ENCODE data around the gene DNAJC4.

The DNAJC4 gene

GRCh38 chr11:64250415-64251015, 20.2 kb downstream of the DNAJC4 start:
- H3K27ac ChIP-seq (replicated peaks; ENCODE audit: low read length) = no peak overlapping the region

GRCh38 chr11:64251016-64251752, 20.8 kb downstream of the DNAJC4 start, which contains the start of gene PLCB3:
PLCB3 (plus strand) TSS chr11:64251530; CDS start chr11:64251650, 120 bp downstream.
- peak within 1 kb of the TSS; percentile 56 for H3K4ac ChIP-seq (ENCODE audit: low read length)
- peak within 1 kb of the TSS; percentile 59 for H4K91ac ChIP-seq (ENCODE audit: low read depth, low read length, poor library complexity)
- H2AK5ac ChIP-seq (ENCODE audit: low read depth, low read length) = peak within 1 kb of the TSS; percentile 91
- H2BK5ac ChIP-seq (ENCODE audit: low read length) = peak within 1 kb of the TSS; percentile 83
- H3K4me3 ChIP-seq (ENCODE audit: low read length in 2 of 2) = peak within 1 kb of the TSS; percentile 70 to 89
- H3K4me1 ChIP-seq (ENCODE audit: control insufficient read depth in 2 of 2, insufficient read depth in 1 of 2, low read depth in 1 of 2, low read length in 2 of 2) = peaks cover 16 to 35% of the 10 kb centered on the region in 2 donors
- H2BK12ac ChIP-seq (ENCODE audit: low read length) = peak within 1 kb of the TSS; percentile 11
- peak within 1 kb of the TSS; percentile 88 for H3K9ac ChIP-seq (ENCODE audit: low read depth, low read length, poor library complexity)
- no peaks in the 10 kb centered on the region for H3K27me3 ChIP-seq (ENCODE audit: control insufficient read depth in 3 of 3, insufficient read depth in 3 of 3, low read depth in 1 of 3, low read length in 3 of 3)
- peak within 1 kb of the TSS; percentile 90 for H2BK120ac ChIP-seq (ENCODE audit: low read depth, low read length)
- H3K36me3 ChIP-seq (replicated peaks in 1 of 2; ENCODE audit: control insufficient read depth in 2 of 2, insufficient read depth in 2 of 2, low read length in 2 of 2) = peaks cover 3 to 22% of the 10 kb centered on the region in 2 donors
- no peak within 1 kb of the TSS for H3K27ac ChIP-seq (replicated peaks; ENCODE audit: low read length)
- H3K4me2 ChIP-seq (ENCODE audit: insufficient read depth, low read length, poor library complexity, severe bottlenecking) = peak within 1 kb of the TSS; percentile 95
- peak within 1 kb of the TSS; percentile 97 for H2AFZ ChIP-seq (ENCODE audit: low read length)
- WGBS, 2 donors (ENCODE audit: extremely low coverage in 2 of 2, insufficient read length in 2 of 2, insufficient replicate concordance in 1 of 2) = no CpG with 5 or more reads among the region's 75 CpGs
- H2BK15ac ChIP-seq (ENCODE audit: low read length) = peak within 1 kb of the TSS; percentile 98
- H3K14ac ChIP-seq (ENCODE audit: low read length) = no peak within 1 kb of the TSS
- H3K18ac ChIP-seq (ENCODE audit: low read length) = peak within 1 kb of the TSS; percentile 98
- peaks cover under 1% of the 10 kb centered on the region for H3K79me1 ChIP-seq (ENCODE audit: low read depth, low read length)
- no peaks in the 10 kb centered on the region for H3K9me3 ChIP-seq (replicated peaks in 1 of 2; ENCODE audit: control insufficient read depth in 2 of 2, insufficient read depth in 1 of 2, low read depth in 1 of 2, low read length in 2 of 2)
- H4K8ac ChIP-seq (ENCODE audit: low read depth, low read length) = peak within 1 kb of the TSS; percentile 49
- DNase-seq (ENCODE audit: low spot score) = peak; percentile 76
- peak within 1 kb of the TSS; percentile 86 for H3K23ac ChIP-seq (ENCODE audit: low read depth, low read length, poor library complexity)

More at GRCh38 chr11:64250415-64251015, 20.2 kb downstream of the DNAJC4 start:
- H2BK5ac ChIP-seq (ENCODE audit: low read length) = peak overlapping the region; percentile 83
- peak overlapping the region; percentile 97 for H2AFZ ChIP-seq (ENCODE audit: low read length)
- H2BK12ac ChIP-seq (ENCODE audit: low read length) = peak overlapping the region; percentile 11
- peak overlapping the region; percentile 98 for H2BK15ac ChIP-seq (ENCODE audit: low read length)
- no peak for DNase-seq (ENCODE audit: low spot score)
- peak overlapping the region; percentile 49 for H4K8ac ChIP-seq (ENCODE audit: low read depth, low read length)
- H3K79me1 ChIP-seq (ENCODE audit: low read depth, low read length) = peaks cover 7% of the 10 kb centered on the region
- H3K36me3 ChIP-seq (replicated peaks in 1 of 2; ENCODE audit: control insufficient read depth in 2 of 2, insufficient read depth in 2 of 2, low read length in 2 of 2) = peaks cover 3 to 15% of the 10 kb centered on the region in 2 donors
- H2BK120ac ChIP-seq (ENCODE audit: low read depth, low read length) = peak overlapping the region; percentile 90
- H3K4me3 ChIP-seq (ENCODE audit: low read length in 2 of 2) = peak overlapping the region; percentile 70 to 71
- no peak overlapping the region for H3K14ac ChIP-seq (ENCODE audit: low read length)
- H3K27me3 ChIP-seq (ENCODE audit: control insufficient read depth in 3 of 3, insufficient read depth in 3 of 3, low read depth in 1 of 3, low read length in 3 of 3) = no peaks in the 10 kb centered on the region
- WGBS, 2 donors (ENCODE audit: extremely low coverage in 2 of 2, insufficient read length in 2 of 2, insufficient replicate concordance in 1 of 2) = no CpG with 5 or more reads among the region's 13 CpGs
- peak overlapping the region; percentile 56 for H3K4ac ChIP-seq (ENCODE audit: low read length)
- peaks cover 21 to 36% of the 10 kb centered on the region in 2 donors for H3K4me1 ChIP-seq (ENCODE audit: control insufficient read depth in 2 of 2, insufficient read depth in 1 of 2, low read depth in 1 of 2, low read length in 2 of 2)
- no peaks in the 10 kb centered on the region for H3K9me3 ChIP-seq (replicated peaks in 1 of 2; ENCODE audit: control insufficient read depth in 2 of 2, insufficient read depth in 1 of 2, low read depth in 1 of 2, low read length in 2 of 2)
- peak overlapping the region; percentile 59 for H4K91ac ChIP-seq (ENCODE audit: low read depth, low read length, poor library complexity)
- peak overlapping the region; percentile 98 for H3K18ac ChIP-seq (ENCODE audit: low read length)
- H3K4me2 ChIP-seq (ENCODE audit: insufficient read depth, low read length, poor library complexity, severe bottlenecking) = peak overlapping the region; percentile 95
- H2AK5ac ChIP-seq (ENCODE audit: low read depth, low read length) = peak overlapping the region; percentile 0
- peak overlapping the region; percentile 86 for H3K23ac ChIP-seq (ENCODE audit: low read depth, low read length, poor library complexity)
- peak overlapping the region; percentile 88 for H3K9ac ChIP-seq (ENCODE audit: low read depth, low read length, poor library complexity)

GRCh38 chr11:64251753-64252002, 21.3 kb downstream of the DNAJC4 start:
- Histone ChIP-seq H3K9me3 (replicated peaks in 1 of 2; ENCODE audit: control insufficient read depth in 2 of 2, insufficient read depth in 1 of 2, low read depth in 1 of 2, low read length in 2 of 2) (no peaks in the 10 kb centered on the region), H4K8ac (ENCODE audit: low read depth, low read length) (no peak overlapping the region), H3K79me1 (ENCODE audit: low read depth, low read length) (no peaks in the 10 kb centered on the region), H3K4ac (ENCODE audit: low read length) (no peak overlapping the region), H3K4me3 (ENCODE audit: low read length in 2 of 2) (peak overlapping the region; percentile 70 to 89), H3K18ac (ENCODE audit: low read length) (peak overlapping the region; percentile 88), H4K91ac (ENCODE audit: low read depth, low read length, poor library complexity) (no peak overlapping the region), H3K27ac (replicated peaks; ENCODE audit: low read length) (no peak overlapping the region), H2BK12ac (ENCODE audit: low read length) (no peak overlapping the region), H2BK120ac (ENCODE audit: low read depth, low read length) (no peak overlapping the region), H3K36me3 (replicated peaks in 1 of 2; ENCODE audit: control insufficient read depth in 2 of 2, insufficient read depth in 2 of 2, low read length in 2 of 2) (peaks cover 6 to 27% of the 10 kb centered on the region in 2 donors), H3K4me2 (ENCODE audit: insufficient read depth, low read length, poor library complexity, severe bottlenecking) (peak overlapping the region; percentile 95), H3K27me3 (ENCODE audit: control insufficient read depth in 3 of 3, insufficient read depth in 3 of 3, low read depth in 1 of 3, low read length in 3 of 3) (no peaks in the 10 kb centered on the region), H2BK15ac (ENCODE audit: low read length) (no peak overlapping the region), H2AK5ac (ENCODE audit: low read depth, low read length) (peak overlapping the region; percentile 91), H3K23ac (ENCODE audit: low read depth, low read length, poor library complexity) (no peak overlapping the region), H3K9ac (ENCODE audit: low read depth, low read length, poor library complexity) (peak overlapping the region; percentile 84), H2AFZ (ENCODE audit: low read length) (peak overlapping the region; percentile 97), H3K4me1 (ENCODE audit: control insufficient read depth in 2 of 2, insufficient read depth in 1 of 2, low read depth in 1 of 2, low read length in 2 of 2) (peaks cover 16 to 35% of the 10 kb centered on the region in 2 donors), H3K14ac (ENCODE audit: low read length) (no peak overlapping the region), H2BK5ac (ENCODE audit: low read length) (no peak overlapping the region)
- no peak for DNase-seq (ENCODE audit: low spot score)
- no CpG with 5 or more reads among the region's 18 CpGs for WGBS, 2 donors (ENCODE audit: extremely low coverage in 2 of 2, insufficient read length in 2 of 2, insufficient replicate concordance in 1 of 2)
